HG02623 (cell line): ENCODE results near the gene MAPKAPK5.
A peak's percentile ranks its signal among the peaks of the same experiment; 100 is the strongest.
"Not testable (repeated sequence)": the region's sequence is repeated elsewhere in the genome, so short reads cannot be mapped to it uniquely, and the experiment has no call there.

Source experiments
- ATAC-seq: cut with Tn5 transposase; IDR thresholded peaks from one replicate; pipeline ENCODE4 v1.9.1; 2021; ENCODE audit warnings: moderate library complexity; ENCODE audit not compliant: unreplicated experiment

MAPKAPK5 gene

DNA sequence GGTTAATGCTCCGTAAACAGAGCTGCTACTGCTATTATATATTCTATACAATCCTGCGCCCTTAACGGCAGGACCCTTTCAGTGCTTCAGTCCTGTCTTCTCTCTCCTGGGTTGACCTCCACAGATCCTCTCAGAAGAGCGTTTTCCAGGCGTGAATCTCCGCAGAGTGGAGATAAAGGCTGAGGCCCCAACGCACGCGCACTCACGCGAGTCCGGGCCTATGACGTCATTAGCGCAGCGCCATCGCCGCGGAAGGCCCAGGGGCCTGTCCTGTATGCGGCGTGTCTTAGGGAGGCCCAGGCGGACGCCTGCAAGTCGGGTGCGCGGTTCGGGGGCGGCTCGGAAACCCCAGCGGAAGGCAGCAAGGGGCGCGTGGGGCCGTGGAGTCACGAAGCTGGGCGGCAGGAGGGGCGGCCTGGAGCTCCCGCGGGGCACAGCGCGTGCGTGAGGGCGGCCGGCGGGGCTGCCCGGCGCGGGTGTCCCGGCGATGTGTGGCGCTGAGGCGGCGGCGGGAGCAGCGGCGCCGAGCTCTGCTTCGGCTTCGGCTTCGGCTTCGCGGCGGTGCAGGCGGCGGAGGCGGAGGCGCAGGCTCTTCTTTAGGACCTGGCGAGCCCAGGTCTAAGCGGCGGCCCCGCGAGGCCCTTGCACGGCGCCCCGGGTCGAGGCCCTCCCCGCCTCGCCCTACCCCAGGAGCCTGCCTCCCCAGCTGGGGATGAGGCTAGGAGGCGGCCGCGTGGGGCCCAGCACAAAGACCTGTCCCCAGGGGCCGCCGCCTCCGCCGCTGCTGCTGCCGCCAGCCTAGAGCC is at the start of gene MAPKAPK5:
TSS of gene MAPKAPK5 (plus strand) at position 479 of the 806 bp plus-strand sequence. CDS start 506 bp downstream, outside the sequence.
- ATAC-seq = peak; percentile 82

- ATAC-seq = no peak
These were observed 49.2 kb upstream of the MAPKAPK5 start for GRCh38 chr12:111792856-111793235.

DNA sequence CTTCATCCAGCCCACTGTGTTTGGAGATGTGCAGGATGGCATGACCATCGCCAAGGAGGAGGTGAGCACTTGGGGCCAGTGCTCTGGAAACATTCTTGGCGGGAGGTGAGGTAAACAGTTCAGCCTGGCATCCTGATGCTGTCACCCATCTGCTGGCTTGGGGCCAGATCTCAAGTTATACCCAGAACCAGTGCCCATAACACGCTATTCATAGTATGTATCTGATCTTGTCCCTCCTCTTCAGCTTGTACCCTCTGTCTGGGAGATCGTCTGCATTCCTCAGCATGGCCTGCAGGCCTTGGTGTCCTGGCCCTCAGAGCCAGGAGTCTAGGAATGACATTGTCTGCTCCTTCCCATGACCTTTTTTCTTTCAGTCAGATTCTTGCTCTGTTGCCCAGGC is 43.8 kb upstream of the MAPKAPK5 start:
- ATAC-seq = no peak

DNA sequence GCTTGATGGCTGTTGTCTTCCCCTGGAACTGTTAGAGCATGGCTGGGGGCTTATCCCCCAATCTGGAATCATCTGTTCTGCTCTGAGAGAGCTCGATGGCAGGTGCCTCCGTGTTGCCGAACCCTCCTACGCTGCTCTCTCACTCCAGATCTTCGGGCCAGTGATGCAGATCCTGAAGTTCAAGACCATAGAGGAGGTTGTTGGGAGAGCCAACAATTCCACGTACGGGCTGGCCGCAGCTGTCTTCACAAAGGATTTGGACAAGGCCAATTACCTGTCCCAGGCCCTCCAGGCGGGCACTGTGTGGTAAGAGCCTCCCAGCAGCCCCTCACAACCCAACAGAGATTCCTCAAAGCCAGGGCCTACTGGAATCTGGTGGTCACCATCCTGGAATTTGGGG is 42.3 kb upstream of the MAPKAPK5 start:
- ATAC-seq = no peak

DNA sequence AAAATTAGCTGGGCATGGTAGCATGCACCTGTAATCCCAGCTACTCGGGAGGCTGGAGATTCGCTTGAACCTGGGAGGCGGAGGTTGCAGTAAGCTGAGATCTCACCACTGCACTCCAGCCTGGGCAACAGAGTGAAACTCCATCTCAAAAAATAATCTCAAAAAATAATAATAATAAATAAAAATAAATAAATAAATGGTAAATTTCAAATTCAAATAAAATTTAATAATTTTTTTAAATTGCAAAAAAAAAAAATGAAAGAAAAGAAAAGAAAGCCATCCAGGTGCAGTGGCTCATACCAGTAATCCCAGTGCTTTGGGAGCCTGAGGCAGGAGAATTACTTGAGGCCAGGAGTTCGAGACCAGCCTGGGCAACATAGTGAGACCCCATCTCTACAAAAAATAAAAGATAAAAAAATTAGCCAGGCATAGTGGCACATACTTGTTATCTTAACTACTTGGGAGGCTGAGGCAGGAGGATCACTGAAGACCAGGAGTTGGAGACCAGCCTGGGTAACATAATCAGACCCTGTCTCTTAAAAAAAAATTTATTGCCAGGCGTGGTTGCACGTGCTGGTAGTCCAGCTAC is 38.9 kb upstream of the MAPKAPK5 start:
- no peak for ATAC-seq

DNA sequence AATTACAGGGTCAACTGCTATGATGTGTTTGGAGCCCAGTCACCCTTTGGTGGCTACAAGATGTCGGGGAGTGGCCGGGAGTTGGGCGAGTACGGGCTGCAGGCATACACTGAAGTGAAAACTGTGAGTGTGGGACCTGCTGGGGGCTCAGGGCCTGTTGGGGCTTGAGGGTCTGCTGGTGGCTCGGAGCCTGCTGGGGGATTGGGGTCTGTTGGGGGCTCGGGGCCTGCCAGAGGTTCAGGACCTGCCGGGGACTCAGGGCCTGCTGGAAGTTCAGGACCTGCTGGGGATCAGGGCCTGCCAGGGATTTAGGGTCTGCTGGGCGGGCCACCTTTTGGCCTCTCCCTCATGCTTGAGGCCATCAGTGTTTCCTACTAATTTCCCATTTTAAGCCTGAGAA is 38.2 kb upstream of the MAPKAPK5 start:
- no peak for ATAC-seq

GRCh38 chr12:111806304-111806703 is 35.7 kb upstream of the MAPKAPK5 start:
- ATAC-seq = no peak

- ATAC-seq = no peak
These were observed 34.8 kb upstream of the MAPKAPK5 start for GRCh38 chr12:111807232-111807631.

DNA sequence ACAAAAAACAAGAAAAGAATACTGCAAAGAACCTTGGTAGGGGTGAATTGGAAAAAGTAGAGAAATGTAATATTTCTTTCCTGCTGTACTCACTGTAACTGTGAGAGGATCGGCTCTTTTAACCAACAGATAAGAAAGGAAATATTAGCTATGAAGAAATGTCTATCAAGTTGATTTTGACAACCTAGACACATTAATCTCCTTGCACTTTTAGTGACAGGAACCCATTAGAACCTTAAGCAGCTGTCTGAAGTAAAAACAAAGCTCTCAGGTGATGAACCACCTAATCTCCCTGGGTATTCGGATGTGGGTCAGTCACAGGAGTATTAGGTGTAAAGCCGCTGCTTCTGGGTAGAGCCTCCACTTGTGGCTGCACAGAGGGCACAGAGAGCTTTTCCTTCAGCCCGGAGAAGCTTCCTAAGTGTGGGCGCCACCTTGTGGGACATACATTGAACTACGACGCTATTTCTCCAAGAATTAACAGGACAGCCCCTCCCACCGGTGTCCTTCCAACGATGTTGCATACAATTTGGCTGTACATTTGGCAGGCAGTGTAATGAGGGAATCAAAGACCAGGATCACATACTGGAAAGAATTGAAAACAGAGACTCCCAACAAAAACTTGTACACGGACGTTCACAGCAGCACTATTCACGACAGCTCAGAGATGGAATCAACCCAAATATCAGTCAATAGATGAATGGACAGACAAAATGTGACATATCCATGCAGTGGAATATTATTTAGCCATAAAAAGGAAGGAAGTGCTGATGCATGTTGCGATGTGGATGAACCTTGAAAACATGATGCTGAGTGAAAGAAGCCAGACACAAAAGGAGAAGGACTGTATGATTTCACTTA is 28.9 kb upstream of the MAPKAPK5 start:
- no peak for ATAC-seq

DNA sequence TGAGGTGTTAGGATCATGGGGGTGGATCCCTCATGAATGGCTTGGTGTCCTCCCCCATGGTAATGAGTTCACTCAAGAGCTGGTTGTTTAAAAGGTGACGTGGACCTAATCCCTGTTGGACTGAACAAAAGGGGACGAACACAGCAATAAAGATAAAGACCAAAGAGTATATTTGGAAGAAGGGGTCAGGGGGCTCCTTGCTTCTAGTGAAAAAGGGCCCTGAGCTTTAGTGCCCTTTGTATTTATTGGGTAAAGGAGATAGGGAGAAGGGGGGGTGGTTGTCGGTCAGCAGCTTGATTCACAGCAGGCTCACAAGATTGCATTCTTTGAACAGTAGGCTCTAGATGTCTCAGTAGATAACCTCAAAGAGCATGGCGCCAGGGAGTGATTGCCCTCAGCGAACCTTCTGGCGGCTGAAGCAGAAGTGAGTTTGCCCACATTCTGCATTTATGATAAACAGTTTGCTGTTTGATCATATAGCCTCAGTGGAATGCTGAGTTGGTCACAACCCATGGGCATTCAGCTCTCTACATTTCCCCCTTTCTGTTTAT is 25.9 kb upstream of the MAPKAPK5 start:
- ATAC-seq = no peak

DNA sequence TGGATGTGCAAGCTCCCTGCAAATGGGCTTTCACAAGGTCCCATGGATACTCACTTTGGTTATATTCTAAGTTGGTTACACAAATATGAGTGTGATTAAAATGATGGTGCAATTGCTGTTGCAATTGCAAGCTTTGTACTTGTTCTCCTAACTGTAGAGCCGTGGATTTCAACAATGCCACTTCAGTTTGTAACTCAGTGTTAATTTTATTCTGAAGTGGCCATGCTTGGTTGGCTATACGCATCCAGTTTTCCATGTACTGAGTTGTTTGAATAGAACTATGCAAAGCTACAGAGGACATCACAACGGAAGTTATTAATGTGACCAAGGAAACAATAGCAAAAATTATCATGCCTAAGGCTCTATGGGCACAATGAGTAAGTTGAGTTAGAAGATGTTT is 25.1 kb upstream of the MAPKAPK5 start:
- not testable (repeated sequence) for ATAC-seq

DNA sequence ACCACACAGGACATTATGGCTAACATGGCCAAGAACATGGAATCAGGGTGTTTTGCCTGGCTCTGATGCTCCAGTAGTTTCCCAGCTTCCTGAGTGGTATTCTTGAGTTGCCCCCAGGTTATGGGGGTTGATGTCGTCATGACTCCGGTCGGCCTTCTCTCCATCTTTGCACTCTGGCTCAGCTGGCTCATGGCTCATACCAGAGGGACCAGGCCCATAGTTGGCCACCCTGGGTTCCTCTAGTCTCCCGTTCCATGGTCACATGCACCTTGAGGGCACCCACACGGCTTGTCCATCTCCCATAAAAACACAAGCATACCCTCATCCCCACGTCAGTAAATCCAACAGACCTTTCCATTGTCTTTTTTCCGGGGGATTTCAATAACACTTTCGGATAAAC is 23.7 kb upstream of the MAPKAPK5 start:
- no peak for ATAC-seq

DNA sequence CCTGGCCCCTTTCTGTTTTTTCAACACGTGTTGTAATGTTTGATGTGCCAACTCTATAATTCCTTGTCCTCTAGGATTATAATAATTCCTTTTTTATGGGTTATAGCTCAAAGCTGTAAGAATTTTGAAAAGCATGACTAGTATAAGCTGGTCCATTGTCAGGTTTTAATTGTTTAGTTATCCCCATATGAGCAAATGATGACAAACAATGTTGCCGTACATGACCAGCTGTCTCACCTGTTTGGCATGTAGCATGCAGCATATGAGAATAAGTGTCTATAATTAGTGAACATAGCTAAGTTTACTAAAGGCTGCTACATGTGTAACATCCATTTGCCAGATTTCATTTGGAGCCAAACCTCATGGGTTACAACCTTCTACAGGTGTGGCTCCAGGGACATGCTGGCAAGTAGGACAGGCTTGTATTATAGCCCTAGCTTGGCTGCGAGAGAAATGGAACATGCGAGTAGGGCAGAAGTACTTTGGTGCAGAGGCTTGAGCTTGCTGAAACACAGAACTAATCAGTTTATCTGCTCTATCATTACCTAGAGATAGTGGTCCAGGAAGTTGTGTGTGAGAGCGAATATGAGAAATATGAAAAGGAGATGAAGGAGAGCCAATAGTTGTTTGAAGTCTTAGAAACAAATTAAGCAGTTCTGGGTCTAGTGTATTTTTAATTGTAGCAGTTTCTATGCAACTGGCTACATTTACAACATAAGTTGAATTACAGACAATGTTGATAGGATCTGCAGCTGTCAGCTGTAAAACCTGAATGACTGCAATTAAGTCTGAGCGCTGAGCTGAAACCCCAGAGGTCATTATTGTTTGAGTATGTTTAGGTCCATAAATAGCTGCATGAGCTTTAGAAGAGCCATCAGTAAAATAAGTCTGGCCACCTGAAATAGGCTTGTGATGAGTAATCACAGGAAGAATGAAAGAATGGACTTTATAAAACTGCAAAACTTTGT is 22.6 kb upstream of the MAPKAPK5 start:
- ATAC-seq = no peak

GRCh38 chr12:111820828-111821227 is 21.2 kb upstream of the MAPKAPK5 start:
- not testable (repeated sequence) for ATAC-seq

- no peak for ATAC-seq
These were observed 19.1 kb upstream of the MAPKAPK5 start for GRCh38 chr12:111822886-111823285.

GRCh38 chr12:111823891-111824290 is 18.1 kb upstream of the MAPKAPK5 start:
- no peak for ATAC-seq

DNA sequence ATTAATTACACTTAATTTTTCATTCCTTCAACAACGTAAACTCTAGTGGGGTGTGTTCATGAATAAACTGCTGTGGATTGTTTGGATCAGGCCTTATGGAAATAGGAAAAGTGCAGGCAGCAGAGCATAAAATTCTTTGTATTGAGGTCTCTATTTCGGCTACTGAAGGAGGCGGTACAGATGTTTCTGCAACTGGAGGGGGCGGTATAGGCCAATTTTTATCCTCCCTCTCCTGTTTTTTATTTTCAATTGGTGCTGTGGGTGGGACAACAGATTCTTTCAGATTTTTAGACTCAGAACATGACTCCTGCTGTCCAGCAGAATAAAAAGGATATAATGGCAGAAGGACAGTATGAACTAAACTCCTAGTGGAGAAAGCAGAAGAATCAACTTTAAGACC is 17.7 kb upstream of the MAPKAPK5 start:
- ATAC-seq = not testable (repeated sequence)

DNA sequence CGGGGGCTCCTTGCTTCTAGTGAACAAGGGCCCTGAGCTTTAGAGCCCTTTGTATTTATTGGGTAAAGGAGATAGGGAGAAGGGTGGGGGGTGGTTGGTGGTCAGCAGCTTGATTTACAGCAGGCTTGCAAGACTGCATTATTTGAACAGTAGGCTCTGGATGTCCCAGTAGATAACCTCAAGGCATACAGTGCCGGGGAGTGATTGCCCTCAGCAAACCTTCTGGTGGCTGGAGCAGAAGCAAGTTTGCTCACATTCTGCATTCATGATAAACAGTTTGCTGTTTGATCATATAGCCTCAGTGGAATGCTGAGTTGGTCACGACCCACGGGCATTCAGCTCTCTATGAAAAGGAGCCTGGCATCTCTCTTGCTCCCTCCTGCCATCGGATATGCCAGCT is 16.5 kb upstream of the MAPKAPK5 start:
- no peak for ATAC-seq

DNA sequence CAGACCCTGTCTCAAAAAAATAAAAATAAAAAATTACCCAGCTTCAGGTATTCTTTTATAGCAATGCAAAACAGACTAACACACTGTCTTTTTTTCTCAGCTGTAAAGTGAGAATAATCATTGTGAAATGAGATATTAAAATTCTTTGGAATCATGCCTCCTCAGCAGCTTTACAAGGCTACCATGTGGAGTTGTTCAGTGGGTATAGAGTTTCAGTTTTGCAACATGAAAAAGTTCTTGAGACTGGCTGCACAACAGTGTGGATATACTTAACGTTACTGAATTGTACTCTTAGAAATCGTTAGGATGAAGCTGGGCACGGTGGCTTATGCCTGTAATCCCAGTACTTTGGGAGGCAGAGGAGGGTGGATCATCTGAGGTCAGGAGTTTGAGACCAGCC is 15.7 kb upstream of the MAPKAPK5 start:
- ATAC-seq = no peak

DNA sequence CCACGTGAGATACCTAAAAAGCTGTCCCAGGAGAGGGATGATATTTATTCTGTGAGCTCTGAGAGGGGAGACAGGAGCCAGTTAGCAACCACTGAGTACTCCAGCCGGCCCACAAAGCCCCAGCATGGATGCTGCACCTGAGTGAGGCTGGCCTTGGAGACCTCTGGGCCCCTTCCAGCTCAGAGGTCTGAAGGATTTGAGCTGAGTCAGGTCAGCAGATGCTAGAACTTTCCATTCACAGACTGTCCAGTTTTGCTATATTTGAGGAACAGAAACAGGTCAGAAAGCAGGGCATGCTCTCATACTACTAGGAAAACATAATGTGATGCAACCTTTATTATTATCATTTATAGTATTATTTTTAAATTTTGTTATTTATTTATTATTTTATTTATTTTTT is 15.0 kb upstream of the MAPKAPK5 start:
- ATAC-seq = no peak
